Neutrophil (primary cell): ENCODE results near the gene RTL9.
"Not testable (repeated sequence)": the region's sequence is repeated elsewhere in the genome, so short reads cannot be mapped to it uniquely, and the experiment has no call there.

ENCODE experiments used
- H3K27ac ChIP-seq: fragments of 200-600 bp; sonication (generic); 2 replicates; pipeline ENCODE4 v1.5.1; 2016; ENCODE audit warnings: mild to moderate bottlenecking, moderate library complexity
- H3K27me3 ChIP-seq: fragments of 200-600 bp; sonication (generic); 2 replicates; pipeline ENCODE4 v1.6.0; 2016; ENCODE audit warnings: mild to moderate bottlenecking
- H3K36me3 ChIP-seq: fragments of 200-600 bp; sonication (generic); 2 replicates; pipeline ENCODE4 v1.5.1; 2017
- H3K4me1 ChIP-seq, 2 experiments: fragments of 200-600 bp in 1 of 2; sonication (generic) in 1 of 2; 1 replicate in 1 of 2; 2 replicates in 1 of 2; pipeline versions ENCODE4 v1.5.1 to v1.6.1; 2013 to 2016; ENCODE audit warnings: low read depth in 1 of 2, low read length in 1 of 2, mild to moderate bottlenecking in 1 of 2, moderate library complexity in 1 of 2; ENCODE audit not compliant: control insufficient read depth in 1 of 2, insufficient read depth in 1 of 2
- H3K4me3 ChIP-seq, 2 experiments: fragments of 200-600 bp in 1 of 2; sonication (generic) in 1 of 2; 1 replicate in 1 of 2; 2 replicates in 1 of 2; pipeline ENCODE4 v1.5.1; 2013 to 2016; ENCODE audit warnings: low read depth in 1 of 2, low read length in 1 of 2, mild to moderate bottlenecking in 1 of 2, moderate library complexity in 1 of 2
- H3K9me3 ChIP-seq: fragments of 200-600 bp; sonication (generic); 2 replicates; pipeline ENCODE4 v1.5.1; 2016
- TF ChIP-seq, protein P1 (sequence below): fragments of 200-600 bp; sonication (generic); IDR thresholded peaks from 2 replicates; pipeline ENCODE4 v1.5.1; 2016; ENCODE audit warnings: antibody characterized with exemption

The RTL9 gene

DNA sequence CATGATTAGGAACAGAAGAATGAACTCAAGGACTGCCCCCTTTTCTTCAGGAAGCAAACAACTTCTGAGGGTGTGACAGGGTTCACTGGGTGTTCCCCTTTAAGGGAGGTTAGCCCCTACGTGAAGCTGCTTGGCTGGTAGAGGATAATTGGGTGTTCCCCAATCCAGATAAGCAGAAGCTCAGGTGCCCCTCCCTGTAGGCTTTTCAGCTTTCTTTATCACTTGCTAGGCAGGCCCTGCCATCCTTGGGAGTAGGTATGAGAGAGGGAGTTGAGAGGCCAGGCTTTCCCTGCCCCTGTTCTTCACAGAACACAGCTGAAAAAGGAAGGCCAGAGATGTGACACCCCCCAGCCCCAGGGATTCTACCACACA lies 44.2 kb downstream of the RTL9 start:
- TF ChIP-seq, protein P1, sequence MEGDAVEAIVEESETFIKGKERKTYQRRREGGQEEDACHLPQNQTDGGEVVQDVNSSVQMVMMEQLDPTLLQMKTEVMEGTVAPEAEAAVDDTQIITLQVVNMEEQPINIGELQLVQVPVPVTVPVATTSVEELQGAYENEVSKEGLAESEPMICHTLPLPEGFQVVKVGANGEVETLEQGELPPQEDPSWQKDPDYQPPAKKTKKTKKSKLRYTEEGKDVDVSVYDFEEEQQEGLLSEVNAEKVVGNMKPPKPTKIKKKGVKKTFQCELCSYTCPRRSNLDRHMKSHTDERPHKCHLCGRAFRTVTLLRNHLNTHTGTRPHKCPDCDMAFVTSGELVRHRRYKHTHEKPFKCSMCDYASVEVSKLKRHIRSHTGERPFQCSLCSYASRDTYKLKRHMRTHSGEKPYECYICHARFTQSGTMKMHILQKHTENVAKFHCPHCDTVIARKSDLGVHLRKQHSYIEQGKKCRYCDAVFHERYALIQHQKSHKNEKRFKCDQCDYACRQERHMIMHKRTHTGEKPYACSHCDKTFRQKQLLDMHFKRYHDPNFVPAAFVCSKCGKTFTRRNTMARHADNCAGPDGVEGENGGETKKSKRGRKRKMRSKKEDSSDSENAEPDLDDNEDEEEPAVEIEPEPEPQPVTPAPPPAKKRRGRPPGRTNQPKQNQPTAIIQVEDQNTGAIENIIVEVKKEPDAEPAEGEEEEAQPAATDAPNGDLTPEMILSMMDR, result no peak
- no peaks in the 10 kb centered on the region for H3K9me3 ChIP-seq
- H3K4me1 ChIP-seq, result no peaks in the 10 kb centered on the region
- H3K27me3 ChIP-seq, result no peaks in the 10 kb centered on the region
- no peak overlapping the region for H3K27ac ChIP-seq
- no peak overlapping the region for H3K4me3 ChIP-seq
- no peaks in the 10 kb centered on the region for H3K36me3 ChIP-seq

DNA sequence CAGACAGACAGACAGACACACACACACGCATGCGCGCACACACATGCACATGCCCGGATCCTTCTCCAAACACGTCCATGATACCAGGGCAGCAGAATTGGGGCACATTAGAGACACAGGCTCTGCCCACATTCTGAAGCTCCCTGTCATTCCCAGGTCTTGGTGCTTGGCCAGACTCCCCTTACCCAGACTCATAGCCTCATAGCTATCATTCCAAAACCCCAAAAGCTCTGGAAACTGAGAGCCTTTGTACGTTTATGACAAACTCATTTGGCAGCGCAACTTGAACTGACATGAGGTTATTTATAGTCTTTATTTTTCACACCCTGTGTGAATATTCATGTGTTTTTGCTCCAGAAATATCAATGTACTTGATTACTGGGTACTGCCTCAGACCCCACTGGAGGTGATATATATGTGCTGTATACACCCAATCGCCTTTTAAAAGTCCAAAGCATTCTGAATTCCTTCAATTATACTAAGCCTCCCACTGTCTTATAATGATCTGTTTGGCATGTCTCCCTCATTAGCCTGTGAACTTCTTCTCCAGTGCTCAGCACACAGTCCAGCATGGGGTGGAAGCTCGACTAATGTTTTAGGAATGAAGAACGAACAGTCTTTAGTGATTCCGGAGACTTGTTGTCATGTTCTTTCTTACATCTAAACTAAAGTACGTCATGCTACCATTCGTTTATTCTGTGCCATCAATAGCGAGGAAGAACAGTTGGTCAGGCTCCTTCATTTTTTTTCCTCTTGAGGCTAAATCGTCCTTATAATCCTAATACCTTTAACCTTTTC lies 45.0 kb downstream of the RTL9 start:
- no peaks in the 10 kb centered on the region for H3K9me3 ChIP-seq
- H3K36me3 ChIP-seq, result no peaks in the 10 kb centered on the region
- TF ChIP-seq, protein P1, result no peak
- H3K27me3 ChIP-seq, result no peaks in the 10 kb centered on the region
- no peaks in the 10 kb centered on the region for H3K4me1 ChIP-seq
- H3K4me3 ChIP-seq, result no peak overlapping the region
- H3K27ac ChIP-seq, result no peak overlapping the region

DNA sequence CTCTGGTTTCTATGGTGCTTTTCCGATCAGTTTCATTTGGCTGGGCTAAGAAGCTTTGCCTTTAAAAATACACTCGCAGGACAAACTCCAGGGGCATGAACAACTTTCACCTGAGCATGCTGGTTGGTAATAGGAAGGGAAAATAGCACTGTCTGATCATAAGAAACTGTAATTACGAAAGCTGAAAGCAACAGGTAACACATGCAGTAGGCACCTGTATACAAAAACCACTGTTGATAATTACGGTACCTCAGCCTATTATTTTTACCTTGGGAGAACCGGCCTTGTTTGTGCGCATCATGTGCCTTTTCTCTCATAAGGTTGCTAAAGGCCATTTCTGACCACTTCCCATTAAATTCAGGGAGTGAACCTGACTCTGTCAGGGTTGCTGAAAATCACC lies 45.7 kb downstream of the RTL9 start:
- no peak overlapping the region for H3K4me3 ChIP-seq
- H3K27ac ChIP-seq, result no peak overlapping the region
- no peaks in the 10 kb centered on the region for H3K36me3 ChIP-seq
- no peaks in the 10 kb centered on the region for H3K27me3 ChIP-seq
- TF ChIP-seq, protein P1, result no peak
- H3K4me1 ChIP-seq, result no peaks in the 10 kb centered on the region
- H3K9me3 ChIP-seq, result no peaks in the 10 kb centered on the region

DNA sequence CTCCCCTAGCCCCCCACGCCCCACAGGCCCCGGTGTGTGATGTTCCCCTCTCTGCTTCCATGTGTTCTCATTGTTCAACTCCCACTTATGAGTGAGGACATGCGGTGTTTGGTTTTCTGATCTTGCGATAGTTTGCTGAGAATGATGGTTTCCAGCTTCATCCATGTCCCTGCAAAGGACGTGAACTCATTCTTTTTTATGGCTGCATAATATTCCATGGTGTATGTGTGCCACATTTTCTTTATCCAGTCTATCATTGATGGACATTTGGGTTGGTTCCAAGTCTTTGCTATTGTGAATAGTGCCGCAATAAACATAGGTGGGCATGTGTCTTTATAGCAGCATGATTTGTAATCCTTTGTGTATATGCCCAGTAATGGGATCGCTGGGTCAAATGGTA lies 47.6 kb downstream of the RTL9 start:
- H3K27me3 ChIP-seq, H3K36me3 ChIP-seq, H3K4me1 ChIP-seq, H3K27ac ChIP-seq, H3K4me3 ChIP-seq, H3K9me3 ChIP-seq: not testable (repeated sequence)

DNA sequence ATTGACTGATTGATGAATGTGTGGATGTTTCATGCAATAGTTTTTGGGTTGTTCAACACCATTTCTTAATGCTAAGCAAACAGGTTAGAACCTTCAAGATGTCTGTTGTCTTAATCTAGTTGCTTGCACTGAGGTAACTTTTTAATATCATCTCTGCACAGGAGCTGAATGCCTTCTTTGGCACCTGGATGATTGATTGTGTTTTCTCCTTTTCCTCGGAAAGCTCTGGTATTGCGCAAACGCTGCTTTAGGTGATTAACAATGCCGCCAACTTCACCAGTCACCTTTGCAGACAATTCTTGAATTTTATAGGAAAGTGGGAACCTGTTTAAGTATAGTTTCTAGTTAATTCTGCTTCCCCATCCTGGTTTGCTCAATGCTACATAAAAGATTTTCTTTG lies 48.2 kb downstream of the RTL9 start:
- Histone ChIP-seq H3K9me3 (no peaks in the 10 kb centered on the region), H3K4me3 (no peak overlapping the region), H3K27me3 (no peaks in the 10 kb centered on the region), H3K27ac (no peak overlapping the region), H3K4me1 (no peaks in the 10 kb centered on the region), H3K36me3 (no peaks in the 10 kb centered on the region)
- TF ChIP-seq, protein P1, result no peak

DNA sequence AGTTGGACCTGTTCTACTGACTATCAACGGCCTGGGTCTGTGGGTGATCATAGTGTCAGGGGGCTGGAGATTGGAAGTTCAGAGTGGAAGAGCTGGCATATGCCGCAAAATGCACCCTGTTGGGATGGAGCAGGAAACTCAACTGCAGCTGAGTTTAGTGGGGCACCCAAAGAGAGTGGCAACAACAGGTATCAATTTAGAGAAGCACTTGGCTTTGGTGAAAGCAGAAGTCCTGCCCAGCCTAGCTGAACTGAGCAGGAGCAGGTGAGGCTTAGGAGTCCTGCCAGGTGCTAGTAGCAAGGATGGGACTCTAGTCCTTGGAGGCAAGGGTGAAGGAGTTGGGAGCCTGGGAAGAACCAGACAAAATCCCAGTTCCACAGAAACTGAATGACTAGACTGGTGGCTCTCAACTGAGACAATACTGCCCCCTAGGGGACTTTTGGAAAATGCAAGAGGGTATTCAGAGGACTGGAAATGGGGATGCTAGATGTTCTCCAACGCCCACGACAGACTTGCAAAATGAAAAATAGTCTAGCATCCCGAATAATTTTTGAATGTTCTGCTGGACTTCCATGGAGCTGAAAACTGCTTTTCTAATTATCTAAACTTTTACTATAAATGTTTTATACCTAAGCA lies 49.4 kb downstream of the RTL9 start:
- no peaks in the 10 kb centered on the region for H3K4me1 ChIP-seq
- TF ChIP-seq, protein P1, result no peak
- no peaks in the 10 kb centered on the region for H3K9me3 ChIP-seq
- H3K36me3 ChIP-seq, result no peaks in the 10 kb centered on the region
- no peak overlapping the region for H3K4me3 ChIP-seq
- H3K27ac ChIP-seq, result no peak overlapping the region
- no peaks in the 10 kb centered on the region for H3K27me3 ChIP-seq
